RCC 7860 (cell line): Measurements from ENCODE around the gene IGFBP3.

Experiments
- DNase-seq: peaks from one replicate; pipeline ENCODE4 v3.0.0-alpha.2; 2015; ENCODE audit warnings: low spot score
- FAIRE-seq: peaks from 2 replicates; lab custom pipeline; 2012; peaks lifted over from hg19 to GRCh38; lab: Jason Lieb, UNC

IGFBP3 gene

DNA sequence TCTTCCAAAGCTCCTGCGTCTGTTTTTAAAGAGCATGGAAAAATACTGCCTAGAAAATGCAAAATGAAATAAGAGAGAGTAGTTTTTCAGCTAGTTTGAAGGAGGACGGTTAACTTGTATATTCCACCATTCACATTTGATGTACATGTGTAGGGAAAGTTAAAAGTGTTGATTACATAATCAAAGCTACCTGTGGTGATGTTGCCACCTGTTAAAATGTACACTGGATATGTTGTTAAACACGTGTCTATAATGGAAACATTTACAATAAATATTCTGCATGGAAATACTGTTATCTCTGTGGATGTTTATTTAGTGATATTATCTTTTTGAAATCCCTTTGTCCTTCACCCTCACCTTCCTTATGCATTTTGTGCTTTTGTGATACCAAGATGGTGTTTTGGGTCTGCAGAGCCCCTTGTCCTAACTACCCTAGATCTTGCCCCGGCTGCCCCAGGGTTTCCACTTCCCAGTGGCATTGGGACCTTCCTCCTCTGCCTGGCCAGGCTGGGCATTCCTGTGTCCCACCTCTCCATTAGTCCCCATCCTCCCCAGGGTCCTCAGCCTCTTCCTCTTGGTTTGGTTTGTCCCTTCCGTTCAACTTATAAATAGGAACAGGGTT is 27.6 kb downstream of the IGFBP3 start:
- DNase-seq (no peak), FAIRE-seq (no peak)

DNA sequence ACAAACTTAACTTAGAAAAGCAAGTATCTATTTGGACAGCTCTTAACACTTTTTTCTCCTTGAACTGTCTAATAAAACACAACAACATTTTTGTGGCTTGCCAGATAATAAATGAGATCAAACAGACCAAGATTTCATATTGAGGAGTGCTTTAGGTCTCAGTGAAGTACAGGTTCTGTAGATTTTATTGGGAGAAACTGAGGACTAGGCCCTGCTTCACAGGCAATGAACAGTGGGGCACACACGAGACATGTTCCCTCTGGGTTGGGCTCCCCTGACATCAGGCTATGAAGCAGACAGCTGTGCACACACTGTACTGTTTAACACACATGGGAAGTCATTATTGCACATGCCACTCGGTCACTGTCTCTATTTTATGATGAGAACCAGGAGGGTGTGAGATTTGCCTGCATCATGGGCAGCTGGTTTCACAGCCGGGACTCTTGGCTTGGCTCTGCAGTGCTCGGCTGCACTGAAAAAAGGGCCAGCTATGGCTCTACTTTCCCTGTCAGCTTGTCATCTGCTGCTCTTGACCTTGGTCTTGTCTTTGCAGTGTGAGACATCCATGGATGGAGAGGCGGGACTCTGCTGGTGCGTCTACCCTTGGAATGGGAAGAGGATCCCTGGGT is 28.6 kb downstream of the IGFBP3 start:
- FAIRE-seq, result no peak
- DNase-seq, result no peak

DNA sequence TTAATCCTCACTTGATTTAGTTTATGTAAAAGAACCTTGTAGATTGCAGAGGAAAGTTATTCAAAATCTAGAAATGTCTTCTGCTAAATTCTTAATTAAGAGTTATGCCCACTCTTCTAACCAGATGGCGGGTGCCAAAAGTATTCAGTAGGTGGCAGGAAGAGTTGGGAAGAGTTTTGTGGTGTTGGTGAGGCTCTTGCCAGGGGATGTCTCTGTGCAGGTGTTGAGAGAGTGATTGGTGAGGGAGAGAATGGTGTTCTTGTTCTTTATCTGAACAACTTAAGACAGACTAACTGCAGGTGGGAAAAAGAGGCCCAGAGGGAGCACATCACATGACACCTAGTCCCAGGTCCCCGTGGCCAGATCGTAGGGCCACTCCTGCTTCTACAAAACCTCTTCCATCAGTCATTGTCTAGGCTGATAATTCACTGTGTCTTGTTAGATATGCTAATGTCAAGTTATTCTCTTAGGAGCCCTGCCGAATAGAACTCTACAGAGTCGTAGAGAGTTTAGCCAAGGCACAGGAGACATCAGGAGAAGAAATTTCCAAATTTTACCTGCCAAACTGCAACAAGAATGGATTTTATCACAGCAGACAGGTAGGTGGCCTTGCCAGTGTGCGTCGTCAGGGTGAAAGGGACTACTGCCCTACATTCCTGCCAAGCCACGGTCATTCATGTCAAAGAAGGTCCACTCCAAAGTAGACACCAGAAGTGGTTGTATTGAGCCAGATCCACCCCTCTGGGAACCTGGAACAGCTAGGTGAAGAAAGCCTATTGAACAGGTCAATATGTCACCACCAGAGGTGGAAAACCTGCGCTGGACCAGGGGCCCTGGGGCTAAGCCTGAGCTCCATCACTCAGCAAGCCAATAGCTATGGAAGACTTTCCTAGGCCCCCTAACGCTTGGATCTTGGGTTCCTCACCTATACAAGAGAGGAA is 29.3 kb downstream of the IGFBP3 start:
- DNase-seq (no peak), FAIRE-seq (no peak)

DNA sequence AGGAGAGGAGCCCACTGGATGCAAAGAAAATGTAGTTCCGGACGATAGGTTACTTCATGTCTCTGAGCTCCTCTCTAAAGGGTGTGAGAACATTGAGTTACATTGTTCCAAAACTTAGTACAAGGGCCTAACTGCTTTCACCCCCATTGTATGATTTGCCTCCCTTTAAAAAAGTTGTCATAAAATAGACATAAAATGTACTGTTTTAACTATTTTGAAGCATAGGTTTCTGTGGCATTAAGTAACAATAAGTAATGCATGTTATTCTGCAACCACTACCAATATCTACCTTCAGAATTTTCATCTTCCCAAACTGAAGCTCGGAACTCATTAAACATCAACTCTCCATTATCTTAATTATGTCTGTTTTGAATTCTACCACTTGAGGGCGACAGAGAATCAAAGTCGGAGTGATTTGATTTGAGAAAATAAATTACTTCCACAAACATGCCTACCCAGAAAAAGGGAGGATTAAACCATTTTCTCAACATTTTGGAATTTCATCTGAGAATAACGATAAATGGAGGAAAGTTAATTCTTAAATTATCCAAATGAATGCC is 30.1 kb downstream of the IGFBP3 start:
- DNase-seq, result peak; percentile 43
- FAIRE-seq, result peak; percentile 82

DNA sequence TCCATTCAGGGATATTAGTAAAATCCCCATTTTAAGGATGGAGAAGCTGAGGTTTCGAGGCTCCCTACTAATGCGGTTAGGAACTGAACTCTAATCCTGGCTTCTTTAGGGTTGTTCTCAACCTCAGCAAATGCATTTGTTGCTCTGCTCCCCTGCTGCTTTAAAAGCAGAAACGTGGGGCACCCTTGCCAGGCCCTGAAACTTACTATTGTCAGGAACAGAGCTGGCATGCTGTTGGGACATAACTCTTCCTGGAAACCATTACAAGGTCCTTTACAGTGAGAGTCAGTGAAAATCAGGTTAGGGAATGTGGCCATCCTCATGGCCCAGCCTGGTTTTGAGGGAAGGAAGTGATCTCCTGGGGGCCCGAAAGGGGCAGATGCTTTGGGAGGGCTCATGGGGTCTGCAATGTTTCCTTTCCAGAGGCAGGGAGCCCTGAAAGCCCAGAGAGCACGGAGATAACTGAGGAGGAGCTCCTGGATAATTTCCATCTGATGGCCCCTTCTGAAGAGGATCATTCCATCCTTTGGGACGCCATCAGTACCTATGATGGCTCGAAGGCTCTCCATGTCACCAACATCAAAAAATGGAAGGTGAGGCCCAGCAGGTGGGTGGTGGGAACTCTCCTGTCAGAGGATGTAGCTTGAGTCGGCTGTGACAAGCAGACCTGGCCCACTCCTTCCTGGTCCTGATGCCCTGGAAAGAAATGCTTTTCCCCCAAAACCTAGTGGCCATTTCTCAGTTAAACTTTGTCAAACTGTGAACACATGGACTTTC is 30.8 kb downstream of the IGFBP3 start:
- DNase-seq, result no peak
- no peak for FAIRE-seq

DNA sequence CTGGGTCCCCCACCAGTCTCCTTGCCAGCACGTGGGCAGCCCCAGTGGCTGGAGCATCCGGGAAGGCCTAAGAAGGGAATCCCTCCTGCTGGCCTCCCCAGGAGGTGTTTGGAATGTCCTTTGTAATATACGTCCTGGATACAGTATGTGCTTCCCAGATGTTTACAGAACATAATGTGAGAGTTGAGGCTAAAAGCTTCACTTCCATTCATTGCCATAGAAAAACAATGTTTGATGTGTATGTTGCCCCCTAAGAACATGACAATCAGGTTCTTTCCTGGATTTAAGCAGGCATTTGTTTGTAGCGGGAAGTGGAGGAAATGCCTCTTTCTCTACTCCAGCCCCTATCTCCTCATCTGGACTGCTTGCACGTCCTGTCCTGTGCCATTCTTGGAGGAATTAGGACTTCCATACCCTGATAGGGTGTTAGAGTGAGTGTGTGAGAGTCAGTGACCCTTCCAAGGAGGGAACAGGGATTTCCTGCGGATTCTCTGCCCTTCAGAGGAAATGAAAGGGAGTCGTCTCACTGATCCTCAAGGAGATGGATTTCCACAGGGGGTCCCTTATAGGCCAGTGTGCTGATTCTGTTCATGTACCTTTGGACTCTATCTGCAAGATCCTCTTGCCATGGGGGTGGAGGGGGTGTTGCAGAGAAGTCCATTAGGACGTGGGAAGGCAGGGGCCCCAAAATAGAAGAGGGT is 31.6 kb downstream of the IGFBP3 start:
- DNase-seq (no peak), FAIRE-seq (no peak)

DNA sequence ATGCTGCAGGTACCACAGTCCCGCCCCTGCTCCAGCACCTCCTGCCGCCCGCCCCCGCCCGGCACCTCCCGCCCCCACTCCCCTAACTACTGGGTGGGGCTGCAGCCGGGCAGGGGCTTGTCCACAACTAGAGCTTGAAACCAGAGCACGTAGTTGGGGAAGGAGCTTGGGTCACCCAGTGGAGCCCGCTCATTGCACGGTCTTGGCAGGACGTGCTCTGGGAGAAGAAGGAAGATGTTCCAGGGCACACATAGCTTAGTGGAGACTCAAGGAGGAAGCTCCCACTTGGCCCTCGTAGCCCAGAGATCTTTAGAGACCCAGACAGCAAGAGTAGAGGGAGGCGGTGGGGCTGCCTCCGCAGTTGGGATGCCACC is 32.1 kb downstream of the IGFBP3 start:
- FAIRE-seq (no peak), DNase-seq (no peak)

DNA sequence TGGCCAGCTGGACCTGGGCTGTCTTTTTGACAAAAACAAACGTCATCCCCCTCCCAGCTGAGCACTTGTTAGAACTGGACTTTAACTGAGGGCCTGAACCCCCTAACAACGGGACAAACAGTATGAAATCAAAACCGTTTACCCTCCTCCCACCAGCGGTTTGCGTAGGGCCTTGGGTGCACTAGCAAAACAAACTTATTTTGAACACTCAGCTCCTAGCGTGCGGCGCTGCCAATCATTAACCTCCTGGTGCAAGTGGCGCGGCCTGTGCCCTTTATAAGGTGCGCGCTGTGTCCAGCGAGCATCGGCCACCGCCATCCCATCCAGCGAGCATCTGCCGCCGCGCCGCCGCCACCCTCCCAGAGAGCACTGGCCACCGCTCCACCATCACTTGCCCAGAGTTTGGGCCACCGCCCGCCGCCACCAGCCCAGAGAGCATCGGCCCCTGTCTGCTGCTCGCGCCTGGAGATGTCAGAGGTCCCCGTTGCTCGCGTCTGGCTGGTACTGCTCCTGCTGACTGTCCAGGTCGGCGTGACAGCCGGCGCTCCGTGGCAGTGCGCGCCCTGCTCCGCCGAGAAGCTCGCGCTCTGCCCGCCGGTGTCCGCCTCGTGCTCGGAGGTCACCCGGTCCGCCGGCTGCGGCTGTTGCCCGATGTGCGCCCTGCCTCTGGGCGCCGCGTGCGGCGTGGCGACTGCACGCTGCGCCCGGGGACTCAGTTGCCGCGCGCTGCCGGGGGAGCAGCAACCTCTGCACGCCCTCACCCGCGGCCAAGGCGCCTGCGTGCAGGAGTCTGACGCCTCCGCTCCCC is 32.7 kb downstream of the IGFBP3 start, which contains the start of gene IGFBP1:
Gene IGFBP1, plus strand, starts transcription at position 304 of the 808 bp plus-strand sequence. Its CDS starts 165 bp downstream, at position 469.
- no peak for FAIRE-seq
- DNase-seq, result no peak

DNA sequence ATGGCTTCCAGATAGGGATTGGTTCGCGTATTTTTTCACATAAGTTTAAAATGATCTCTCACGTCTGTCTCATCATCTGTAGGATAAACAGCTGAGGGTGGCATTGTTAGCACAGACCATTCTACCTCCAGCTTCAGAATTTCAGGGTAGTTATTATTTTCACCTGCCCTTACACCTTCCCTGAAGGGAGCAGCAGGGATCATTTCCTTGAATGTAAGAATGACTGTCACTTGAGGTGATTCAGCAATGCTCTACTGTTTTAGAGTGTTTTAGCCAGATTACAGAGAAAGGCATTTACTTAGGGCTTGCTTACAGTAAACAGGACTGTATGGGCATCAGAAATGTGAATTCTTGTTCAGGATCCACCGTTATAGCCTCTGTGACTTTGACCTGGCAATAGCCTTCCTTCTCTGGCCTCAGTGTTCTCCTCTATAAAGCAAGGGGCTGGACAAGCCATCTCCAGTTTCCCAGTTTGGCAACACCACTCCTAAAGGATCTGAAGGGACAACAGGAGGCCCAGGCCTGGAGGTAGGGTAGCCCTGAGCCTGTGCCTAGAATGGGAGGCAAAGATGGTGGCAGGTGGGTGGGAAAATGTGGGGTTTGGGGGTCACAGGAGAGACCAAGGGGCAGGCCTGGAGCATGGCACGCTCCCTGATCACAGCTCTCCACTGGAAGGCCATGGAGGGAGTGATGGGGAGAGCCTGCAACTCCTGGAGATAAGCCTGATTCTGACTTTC is 34.0 kb downstream of the IGFBP3 start:
- FAIRE-seq, result no peak

DNA sequence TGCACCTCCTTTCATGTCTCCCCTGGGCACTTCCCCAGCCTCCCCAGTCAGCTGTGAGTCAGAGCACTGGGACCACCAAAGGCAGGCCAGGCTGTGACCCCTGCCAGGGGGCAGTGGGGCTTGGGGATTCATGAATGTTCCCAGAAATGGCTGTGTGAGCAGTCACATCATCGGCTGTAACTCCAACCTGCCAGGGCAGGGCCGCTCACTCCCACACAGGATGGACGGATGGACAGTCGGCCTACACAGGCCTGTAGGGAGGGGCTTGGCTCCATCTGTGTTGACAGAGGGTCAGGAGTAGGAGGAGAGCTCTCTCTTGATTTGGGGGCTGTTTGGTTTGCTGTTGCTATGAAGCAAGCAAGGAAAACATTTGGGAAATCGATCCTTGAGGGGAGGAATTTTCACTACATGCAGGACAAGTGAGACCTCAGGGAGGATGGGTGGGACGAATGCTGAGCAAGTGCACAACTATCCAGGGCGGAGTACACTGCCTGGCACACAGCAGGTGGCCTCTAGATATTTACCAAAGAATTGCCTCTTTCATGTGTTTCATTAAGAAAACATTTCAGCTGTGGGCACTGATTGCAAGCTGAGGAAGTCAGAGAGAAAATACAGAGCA is 35.7 kb downstream of the IGFBP3 start:
- peak; percentile 79 for DNase-seq

More for the DNA sequence above, 34.0 kb downstream of the IGFBP3 start:
- no peak for DNase-seq

DNA sequence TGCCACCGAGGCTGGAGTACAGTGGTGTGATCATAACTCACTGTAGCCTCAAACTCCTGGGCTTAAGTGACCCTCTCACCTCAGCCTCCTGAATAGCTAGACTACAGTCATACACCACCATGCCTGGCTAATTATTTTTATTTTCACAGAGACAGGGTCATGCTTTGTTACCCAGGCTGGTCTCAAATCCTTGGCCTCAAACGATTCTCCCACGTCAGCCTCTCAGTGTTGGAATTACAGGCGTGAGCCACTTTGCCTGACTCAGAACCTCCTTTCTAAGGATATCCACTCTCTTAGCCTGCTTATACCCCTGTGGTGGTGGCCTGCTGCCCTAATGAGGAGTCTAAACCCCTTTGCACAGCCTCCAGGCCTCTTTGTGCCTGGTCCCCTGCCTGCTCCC is 36.9 kb downstream of the IGFBP3 start:
- peak; percentile 60 for DNase-seq

More for the DNA sequence above, 35.7 kb downstream of the IGFBP3 start:
- FAIRE-seq, result no peak

DNA sequence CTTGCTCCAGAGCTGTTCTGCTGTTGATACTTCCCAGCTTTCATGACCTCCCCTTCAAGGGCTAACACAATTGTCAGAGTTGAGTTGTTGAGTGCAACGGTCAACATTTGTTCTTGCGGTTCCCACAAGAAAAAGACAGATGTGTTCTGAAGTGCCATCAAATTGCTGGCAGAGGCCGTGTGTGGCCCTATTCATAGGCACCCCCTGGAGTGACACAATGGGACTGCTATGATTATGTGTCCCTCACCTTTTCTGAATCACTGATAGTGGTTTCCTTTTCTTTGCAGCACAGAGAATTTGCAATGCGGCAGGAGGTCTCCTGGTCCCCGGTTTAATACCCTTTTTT is 38.6 kb downstream of the IGFBP3 start:
- no peak for FAIRE-seq
- DNase-seq, result no peak

More for the DNA sequence above, 36.9 kb downstream of the IGFBP3 start:
- FAIRE-seq, result no peak

DNA sequence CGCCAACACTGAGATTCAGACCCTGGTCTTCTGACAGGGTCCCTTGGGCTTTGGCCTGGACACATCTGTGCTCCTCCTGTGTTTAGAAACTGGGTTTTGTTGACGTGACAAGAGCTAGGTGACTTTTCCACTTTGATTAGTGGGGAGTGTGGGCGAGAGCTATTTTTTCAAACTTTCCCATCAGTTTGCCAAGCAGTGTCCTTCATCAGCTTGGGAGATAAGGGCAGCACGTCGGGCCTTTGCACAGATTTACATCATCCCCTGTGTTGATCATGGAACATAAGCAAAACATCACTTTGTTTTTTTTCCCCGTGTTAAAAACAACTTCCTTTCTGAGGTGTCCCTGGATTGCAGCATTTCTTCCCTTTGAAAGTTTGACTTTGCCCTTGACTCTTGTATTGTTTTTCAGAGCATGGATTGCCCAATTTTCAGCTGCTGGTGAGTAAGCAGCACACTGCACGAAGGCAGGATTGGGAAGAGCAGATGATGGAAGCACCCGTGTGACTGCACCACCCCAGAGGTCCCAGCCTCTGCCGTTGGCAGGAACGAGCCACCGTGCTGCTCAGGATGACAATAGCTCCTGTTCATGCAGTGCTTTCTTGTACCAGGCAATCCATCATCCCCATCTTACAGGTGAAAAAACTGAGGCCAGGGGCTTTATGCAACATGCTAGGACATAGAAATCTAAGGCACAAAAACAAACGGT is 39.2 kb downstream of the IGFBP3 start:
- no peak for DNase-seq

DNA sequence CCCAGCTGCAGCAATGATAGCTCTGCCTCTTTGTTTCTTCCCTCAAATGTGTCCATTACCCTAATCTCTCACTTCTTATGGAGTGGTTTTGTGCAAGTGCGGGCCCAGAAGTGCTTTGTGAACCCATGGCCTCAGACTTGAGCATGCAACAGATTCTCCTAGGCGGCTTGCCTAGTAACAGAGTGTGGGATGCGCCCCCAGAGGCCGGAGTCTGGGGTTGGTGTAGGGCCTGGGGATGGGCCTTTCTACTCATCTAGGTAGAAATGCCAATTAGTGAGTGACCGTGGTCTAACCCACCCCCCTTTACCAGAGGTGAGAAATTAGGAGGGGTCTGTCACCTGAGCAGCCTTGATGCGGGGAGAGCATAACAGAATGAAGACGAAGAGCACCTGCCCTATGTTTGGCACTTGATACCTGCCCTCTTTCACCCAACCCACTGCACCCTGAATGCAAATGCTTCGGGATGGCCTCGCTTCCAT is 39.8 kb downstream of the IGFBP3 start:
- FAIRE-seq, result no peak
- no peak for DNase-seq

More for the DNA sequence above, 39.2 kb downstream of the IGFBP3 start:
- FAIRE-seq, result no peak

DNA sequence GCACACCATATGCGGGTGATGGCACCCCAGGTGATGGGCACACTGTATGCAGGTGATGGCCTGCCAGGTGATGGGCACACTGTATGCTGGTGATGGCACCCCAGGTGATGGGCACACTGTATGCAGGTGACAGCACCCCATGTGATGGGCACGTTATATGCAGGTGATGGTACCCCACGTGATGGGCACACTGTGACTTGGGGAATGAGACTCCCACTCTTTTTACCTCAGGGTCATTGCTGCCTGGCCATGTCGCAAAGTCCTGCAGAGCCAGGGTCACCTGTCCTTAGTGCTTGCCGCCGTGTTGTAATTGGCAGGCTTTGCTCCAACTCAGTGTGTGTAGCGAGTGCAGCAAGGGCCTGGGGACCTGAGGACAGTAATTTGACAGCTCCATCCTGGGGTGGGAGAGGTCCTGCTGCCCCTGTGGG is 40.6 kb downstream of the IGFBP3 start:
- no peak for DNase-seq
- no peak for FAIRE-seq

DNA sequence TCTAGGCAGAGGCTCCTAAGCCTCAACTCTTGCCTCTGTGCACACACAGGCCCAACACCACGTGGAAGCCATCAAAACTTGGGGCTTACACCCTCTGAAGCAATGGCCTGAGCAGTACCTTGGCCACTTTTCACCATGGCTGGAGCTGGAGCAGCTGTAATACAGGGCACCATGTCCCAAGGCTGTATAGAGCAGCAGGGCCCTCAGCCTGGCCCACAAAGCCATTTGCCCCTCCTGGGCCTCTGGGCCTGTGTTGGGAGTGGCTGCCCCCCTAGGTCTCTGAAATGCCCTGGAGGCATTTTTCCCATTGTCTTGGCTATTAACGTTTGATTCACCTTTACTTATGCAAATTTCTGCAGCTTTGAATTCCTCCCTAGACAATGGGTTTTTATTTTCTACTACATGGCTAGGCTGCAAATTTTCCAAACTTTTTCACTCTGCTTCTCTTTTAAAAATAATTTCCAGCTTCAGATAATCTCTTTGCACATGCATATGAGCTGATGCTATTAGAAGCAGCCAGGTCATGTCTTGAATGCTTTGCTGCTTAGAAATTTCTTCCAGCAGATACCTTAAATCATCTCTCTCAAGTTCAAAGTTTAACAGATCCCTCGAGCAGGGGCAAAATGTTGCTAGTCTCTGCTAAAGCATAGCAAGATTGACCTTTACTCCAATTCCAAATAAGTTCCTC is 42.5 kb downstream of the IGFBP3 start:
- no peak for DNase-seq
- no peak for FAIRE-seq

DNA sequence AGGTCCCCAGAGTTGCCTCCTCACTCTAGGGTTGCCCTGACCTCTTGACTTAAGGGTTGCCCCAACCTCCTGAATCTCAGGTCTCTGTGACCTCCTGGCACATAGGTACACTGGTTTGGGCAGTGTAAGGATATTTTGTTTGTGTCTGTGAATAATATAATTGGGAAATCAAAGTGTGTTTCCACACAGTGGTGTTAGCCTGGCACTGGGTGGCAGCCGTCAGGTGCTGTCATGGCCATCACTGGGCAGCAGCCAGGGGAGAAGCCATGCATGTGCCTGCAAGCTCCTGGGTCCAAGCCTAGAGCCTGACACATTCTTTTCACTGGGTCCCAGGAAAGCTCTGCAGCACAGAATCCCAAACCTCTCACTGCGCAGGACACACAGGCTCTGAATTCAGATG is 44.6 kb downstream of the IGFBP3 start:
- FAIRE-seq, result no peak

More for the DNA sequence above, 44.6 kb downstream of the IGFBP3 start:
- no peak for DNase-seq
